Endothelial cell of umbilical vein (primary cell): ENCODE data around the gene GP9. TPM values are rescaled to one million over a fixed set of nuclear protein-coding genes. Genes with fewer than 3 reads are reported as not detected.

Experiments
- BruUV-seq: library from RNA; stranded (reverse); fragments of 400-500 nt; replicated peaks from 2 replicates; lab custom pipeline; 2021; lab: Mats Ljungman, UMichigan
- CTCF ChIA-PET: fragments of 300-600, 350-600 bp; sonication (Branson Sonifier 250); formaldehyde crosslinking; loops from one replicate; lab custom pipeline; 2021; ENCODE audit warnings: antibody characterized with exemption, inconsistent platforms; lab: Charles Lee
- POLR2A ChIA-PET: fragments of 300-600, 350-600 bp; sonication (Branson Sonifier 250); formaldehyde crosslinking; loops from one replicate; lab custom pipeline; 2021; ENCODE audit warnings: antibody characterized with exemption, inconsistent platforms; lab: Charles Lee
- DNase-seq: peaks from one replicate; pipeline ENCODE4 v3.0.0-alpha.2; 2011; ENCODE audit warnings: low read depth, low spot score
- FAIRE-seq: peaks from 2 replicates; lab custom pipeline; 2011; peaks lifted over from hg19 to GRCh38; lab: Jason Lieb, UNC
- H2AFZ ChIP-seq: 2 replicates; pipeline ENCODE4 v1.6.0; 2012; ENCODE audit warnings: low read depth, low read length, control low read depth, inconsistent platforms
- H3K27ac ChIP-seq: 2 replicates; pipeline ENCODE4 v1.5.1; 2011; ENCODE audit warnings: low read depth, mild to moderate bottlenecking, control low read depth, low read length, moderate library complexity; ENCODE audit not compliant: insufficient read depth
- H3K27me3 ChIP-seq, 2 experiments: 2 replicates each; pipeline versions ENCODE4 v1.6.0 to v1.6.1; 2011; ENCODE audit warnings: low read length in 2 of 2, mixed read lengths in 1 of 2; ENCODE audit not compliant: control insufficient read depth in 2 of 2, insufficient read depth in 2 of 2
- H3K36me3 ChIP-seq, 2 experiments: 2 replicates in 1 of 2; 3 replicates in 1 of 2; pipeline ENCODE4 v1.5.1; 2011; ENCODE audit warnings: low read length in 2 of 2, mild to moderate bottlenecking in 1 of 2, moderate library complexity in 1 of 2; ENCODE audit not compliant: control insufficient read depth in 2 of 2, insufficient read depth in 2 of 2; ENCODE audit errors: extremely low read depth in 1 of 2
- H3K4me1 ChIP-seq: 3 replicates; pipeline ENCODE4 v1.5.1; 2011; ENCODE audit warnings: mild to moderate bottlenecking, low read length; ENCODE audit not compliant: control insufficient read depth, insufficient read depth; ENCODE audit errors: extremely low read depth
- H3K4me2 ChIP-seq: 2 replicates; pipeline ENCODE4 v1.6.1; 2011; ENCODE audit warnings: low read length, control low read depth, mixed read lengths; ENCODE audit not compliant: insufficient read depth
- H3K4me3 ChIP-seq, 3 experiments: fragments of 200-600 bp in 1 of 3; sonication (generic), shearing (Covaris generic) in 1 of 3; replicated peaks in 1 of 3; 2 replicates each; pipeline ENCODE4 v1.5.1; 2011 to 2016; ENCODE audit warnings: control low read depth in 3 of 3, low read length in 3 of 3, mild to moderate bottlenecking in 2 of 3, inconsistent platforms in 1 of 3, low read depth in 1 of 3, moderate library complexity in 1 of 3; ENCODE audit not compliant: insufficient read depth in 1 of 3
- H3K79me2 ChIP-seq: 2 replicates; pipeline ENCODE4 v1.6.0; 2012; ENCODE audit warnings: low read length, inconsistent platforms; ENCODE audit not compliant: control insufficient read depth, insufficient read depth
- H3K9ac ChIP-seq: replicated peaks from 2 replicates; pipeline ENCODE3; 2011; ENCODE audit warnings: low read length, control low read depth; ENCODE audit not compliant: insufficient read depth; ENCODE audit errors: extremely low read depth
- H3K9me1 ChIP-seq: replicated peaks from 3 replicates; pipeline ENCODE4 v1.6.0; 2011; ENCODE audit warnings: mild to moderate bottlenecking, low read length; ENCODE audit not compliant: control insufficient read depth, insufficient read depth; ENCODE audit errors: extremely low read depth
- H3K9me3 ChIP-seq: replicated peaks from 2 replicates; pipeline ENCODE4 v1.5.1; 2012; ENCODE audit warnings: low read length, inconsistent platforms; ENCODE audit not compliant: control insufficient read depth, insufficient read depth
- H4K20me1 ChIP-seq: replicated peaks from 2 replicates; pipeline ENCODE3; 2011; ENCODE audit warnings: mild to moderate bottlenecking, low read length; ENCODE audit not compliant: control insufficient read depth, insufficient read depth; ENCODE audit errors: extremely low read depth
- EZH2 ChIP-seq: IDR thresholded peaks from 2 replicates; pipeline ENCODE4 v1.6.1; 2012; ENCODE audit warnings: borderline replicate concordance, low read depth, mild to moderate bottlenecking, moderate library complexity, low read length, inconsistent platforms; ENCODE audit not compliant: severe bottlenecking
- FOS ChIP-seq: IDR thresholded peaks from 2 replicates; pipeline ENCODE4 v1.6.1; 2011; ENCODE audit warnings: mild to moderate bottlenecking, low read length, moderate library complexity, borderline replicate concordance; ENCODE audit not compliant: insufficient read depth
- GATA2 ChIP-seq: IDR thresholded peaks from 2 replicates; pipeline ENCODE4 v1.7.0; 2011; ENCODE audit warnings: low read depth, mild to moderate bottlenecking, moderate library complexity, mixed read lengths, low read length; ENCODE audit not compliant: insufficient read length, insufficient read depth
- JUN ChIP-seq: IDR thresholded peaks from 2 replicates; pipeline ENCODE4 v1.6.1; 2011; ENCODE audit warnings: borderline replicate concordance, low read depth; ENCODE audit not compliant: insufficient read length, insufficient read depth
- MAX ChIP-seq: IDR thresholded peaks from 2 replicates; pipeline ENCODE4 v1.6.1; 2011; ENCODE audit not compliant: insufficient read depth, insufficient read length
- MYC ChIP-seq: IDR thresholded peaks from one replicate; pipeline ENCODE4 v1.6.1; 2011; ENCODE audit warnings: mild to moderate bottlenecking, low read depth, low read length
- POLR2A ChIP-seq: IDR thresholded peaks from 2 replicates; pipeline ENCODE4 v1.6.1; 2012; ENCODE audit warnings: low read depth, mild to moderate bottlenecking, control low read depth, low read length
- POLR2AphosphoS5 ChIP-seq: IDR thresholded peaks from 2 replicates; pipeline ENCODE4 v1.6.1; 2012; ENCODE audit warnings: low read depth, mild to moderate bottlenecking, control low read depth, low read length, moderate library complexity; ENCODE audit not compliant: insufficient read depth
- dilution Hi-C: fragments of 300-500 bp; cut with MboI; formaldehyde crosslinking; loops from one replicate; pipeline ENCODE4 v1.15.0; 2019; ENCODE audit warnings: low sequenced_read_pairs; ENCODE audit not compliant: extremely low pct_ligation_motif_present
- intact Hi-C: fragments of 100-400 bp; cut with micrococcal nuclease; formaldehyde crosslinking; loops from one replicate; pipeline ENCODE4 v1.10.0; 2022
- polyA plus RNA-seq, 4 experiments: library from polyadenylated mRNA; depleted of rRNA in 3 of 4; stranded (reverse) in 3 of 4; unstranded in 1 of 4; fragments of >200 nt; gene quantifications; 2 replicates each; pipeline versions ENCODE4 v1.2.1 to v1.2.3, GENCODE V29; 2011 to 2012; ENCODE audit warnings: missing spikeins in 1 of 4
- total RNA-seq: library from RNA; stranded (reverse); gene quantifications from 2 replicates; pipeline ENCODE4 v1.2.3, GENCODE V29; 2021
- TF ChIP-seq, protein P1 (sequence below), 2 donors: IDR thresholded peaks; 1 replicate in 1 of 2; 2 replicates in 1 of 2; pipeline ENCODE4 v1.5.1; 2011; ENCODE audit warnings: low read length in 2 of 2, mild to moderate bottlenecking in 2 of 2, moderate library complexity in 2 of 2, control low read depth in 1 of 2, inconsistent platforms in 1 of 2, low read depth in 1 of 2; ENCODE audit not compliant: insufficient read depth in 1 of 2; ENCODE audit errors: extremely low read depth in 1 of 2

Gene GP9
- total and polyA plus RNA-seq, 2 donors (not counting 3 experiments of a cell fraction or from before 2014, with no cell fraction given) = not detected

DNA sequence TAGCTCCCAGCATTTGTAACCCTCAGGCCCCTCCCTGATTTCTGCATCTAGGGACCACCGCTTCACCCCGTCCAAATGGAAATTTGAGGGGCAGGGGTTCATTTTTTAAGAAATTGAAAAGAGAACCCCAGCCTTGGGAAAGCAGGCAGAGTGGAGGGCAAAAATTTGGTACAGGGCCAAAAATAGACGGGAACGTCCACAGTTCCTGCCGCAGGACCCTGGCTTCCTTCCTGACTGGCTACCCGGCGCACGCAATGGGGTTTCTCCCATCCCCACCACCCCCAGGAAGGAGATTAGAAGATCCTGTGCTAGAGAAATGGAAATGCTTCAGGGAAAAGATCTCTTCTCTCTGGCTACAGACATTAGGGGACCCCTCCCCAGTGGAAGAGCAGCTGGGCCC is 20.9 kb downstream of the GP9 start:
- dilution Hi-C loops (no loop called here), intact Hi-C loops (no loop called here)
- ChIA-PET CTCF (interaction anchor here (1.3 to 1.4 kb wide), 2 partner anchors 28 to 112 kb away, joined by 6 to 8 read pairs; no protein-coding TSS in a partner anchor), POLR2A (no interaction called here)
- H4K20me1 ChIP-seq = no peaks in the 10 kb centered on the region
- peaks cover 3% of the 10 kb centered on the region for H3K4me1 ChIP-seq
- no peak overlapping the region for H3K4me2 ChIP-seq
- TF ChIP-seq POLR2AphosphoS5 = no peak
- no peak for TF ChIP-seq JUN
- TF ChIP-seq, protein P1, sequence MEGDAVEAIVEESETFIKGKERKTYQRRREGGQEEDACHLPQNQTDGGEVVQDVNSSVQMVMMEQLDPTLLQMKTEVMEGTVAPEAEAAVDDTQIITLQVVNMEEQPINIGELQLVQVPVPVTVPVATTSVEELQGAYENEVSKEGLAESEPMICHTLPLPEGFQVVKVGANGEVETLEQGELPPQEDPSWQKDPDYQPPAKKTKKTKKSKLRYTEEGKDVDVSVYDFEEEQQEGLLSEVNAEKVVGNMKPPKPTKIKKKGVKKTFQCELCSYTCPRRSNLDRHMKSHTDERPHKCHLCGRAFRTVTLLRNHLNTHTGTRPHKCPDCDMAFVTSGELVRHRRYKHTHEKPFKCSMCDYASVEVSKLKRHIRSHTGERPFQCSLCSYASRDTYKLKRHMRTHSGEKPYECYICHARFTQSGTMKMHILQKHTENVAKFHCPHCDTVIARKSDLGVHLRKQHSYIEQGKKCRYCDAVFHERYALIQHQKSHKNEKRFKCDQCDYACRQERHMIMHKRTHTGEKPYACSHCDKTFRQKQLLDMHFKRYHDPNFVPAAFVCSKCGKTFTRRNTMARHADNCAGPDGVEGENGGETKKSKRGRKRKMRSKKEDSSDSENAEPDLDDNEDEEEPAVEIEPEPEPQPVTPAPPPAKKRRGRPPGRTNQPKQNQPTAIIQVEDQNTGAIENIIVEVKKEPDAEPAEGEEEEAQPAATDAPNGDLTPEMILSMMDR (IDR thresholded peaks at IDR 0.05; ENCODE audit: extremely low read depth in 1 of 2, insufficient read depth in 1 of 2, low read depth in 1 of 2, low read length in 2 of 2) = no peak
- no peak for TF ChIP-seq EZH2
- no peak for TF ChIP-seq MYC
- TF ChIP-seq GATA2 = no peak
- no peak for TF ChIP-seq POLR2A
- no peak for TF ChIP-seq MAX
- no peak for TF ChIP-seq FOS
- H3K4me3 ChIP-seq = no peak overlapping the region
- BruUV-seq = no TSS peak
- no peak for FAIRE-seq
- no peaks in the 10 kb centered on the region for H3K79me2 ChIP-seq
- H3K9me1 ChIP-seq = no peaks in the 10 kb centered on the region
- H3K27me3 ChIP-seq = no peaks in the 10 kb centered on the region
- H2AFZ ChIP-seq = no peak overlapping the region
- no peak overlapping the region for H3K27ac ChIP-seq
- no peak overlapping the region for H3K9ac ChIP-seq
- DNase-seq = no peak
- H3K36me3 ChIP-seq = no peaks in the 10 kb centered on the region
- no peaks in the 10 kb centered on the region for H3K9me3 ChIP-seq
